PFSK-1 (cell line): ENCODE measurements around the gene DNAL1.

Experiments used
- FOXP2 ChIP-seq: optimal IDR thresholded peaks from 2 replicates; pipeline ENCODE3; 2011; ENCODE audit warnings: borderline replicate concordance, control low read depth, inconsistent platforms; ENCODE audit not compliant: insufficient read depth; ENCODE audit errors: extremely low read length, extremely low read depth
- POLR2AphosphoS5 ChIP-seq: IDR thresholded peaks from 2 replicates; pipeline ENCODE4 v1.6.1; 2012; ENCODE audit warnings: low read depth, mild to moderate bottlenecking, control low read depth, low read length, moderate library complexity
- SIN3A ChIP-seq: IDR thresholded peaks from 2 replicates; pipeline ENCODE4 v1.6.1; 2012; ENCODE audit warnings: mild to moderate bottlenecking, low read length, moderate library complexity, borderline replicate concordance; ENCODE audit not compliant: insufficient read depth
- TAF1 ChIP-seq: IDR thresholded peaks from 2 replicates; pipeline ENCODE4 v1.6.1; 2012; ENCODE audit warnings: low read length, control low read depth, borderline replicate concordance; ENCODE audit not compliant: insufficient read depth
- TF ChIP-seq, protein P1 (sequence below), 2 experiments: IDR thresholded peaks; 2 replicates each; pipeline versions ENCODE4 v1.6.1 to v1.8.0; 2011 to 2012; ENCODE audit warnings: low read depth in 2 of 2, low read length in 2 of 2, control low read depth in 1 of 2, inconsistent platforms in 1 of 2, mild to moderate bottlenecking in 1 of 2, moderate library complexity in 1 of 2; ENCODE audit not compliant: insufficient read depth in 1 of 2

The DNAL1 gene

GRCh38 chr14:73712540-73713180, 67.9 kb downstream of the DNAL1 start:
- no peak for TF ChIP-seq POLR2AphosphoS5
- TF ChIP-seq TAF1, result no peak
- TF ChIP-seq, protein P1, sequence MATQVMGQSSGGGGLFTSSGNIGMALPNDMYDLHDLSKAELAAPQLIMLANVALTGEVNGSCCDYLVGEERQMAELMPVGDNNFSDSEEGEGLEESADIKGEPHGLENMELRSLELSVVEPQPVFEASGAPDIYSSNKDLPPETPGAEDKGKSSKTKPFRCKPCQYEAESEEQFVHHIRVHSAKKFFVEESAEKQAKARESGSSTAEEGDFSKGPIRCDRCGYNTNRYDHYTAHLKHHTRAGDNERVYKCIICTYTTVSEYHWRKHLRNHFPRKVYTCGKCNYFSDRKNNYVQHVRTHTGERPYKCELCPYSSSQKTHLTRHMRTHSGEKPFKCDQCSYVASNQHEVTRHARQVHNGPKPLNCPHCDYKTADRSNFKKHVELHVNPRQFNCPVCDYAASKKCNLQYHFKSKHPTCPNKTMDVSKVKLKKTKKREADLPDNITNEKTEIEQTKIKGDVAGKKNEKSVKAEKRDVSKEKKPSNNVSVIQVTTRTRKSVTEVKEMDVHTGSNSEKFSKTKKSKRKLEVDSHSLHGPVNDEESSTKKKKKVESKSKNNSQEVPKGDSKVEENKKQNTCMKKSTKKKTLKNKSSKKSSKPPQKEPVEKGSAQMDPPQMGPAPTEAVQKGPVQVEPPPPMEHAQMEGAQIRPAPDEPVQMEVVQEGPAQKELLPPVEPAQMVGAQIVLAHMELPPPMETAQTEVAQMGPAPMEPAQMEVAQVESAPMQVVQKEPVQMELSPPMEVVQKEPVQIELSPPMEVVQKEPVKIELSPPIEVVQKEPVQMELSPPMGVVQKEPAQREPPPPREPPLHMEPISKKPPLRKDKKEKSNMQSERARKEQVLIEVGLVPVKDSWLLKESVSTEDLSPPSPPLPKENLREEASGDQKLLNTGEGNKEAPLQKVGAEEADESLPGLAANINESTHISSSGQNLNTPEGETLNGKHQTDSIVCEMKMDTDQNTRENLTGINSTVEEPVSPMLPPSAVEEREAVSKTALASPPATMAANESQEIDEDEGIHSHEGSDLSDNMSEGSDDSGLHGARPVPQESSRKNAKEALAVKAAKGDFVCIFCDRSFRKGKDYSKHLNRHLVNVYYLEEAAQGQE (IDR thresholded peaks at IDR 0.05; ENCODE audit: insufficient read depth in 1 of 2, low read depth in 2 of 2, low read length in 2 of 2), result no peak
- TF ChIP-seq FOXP2, result no peak
- no peak for TF ChIP-seq SIN3A

DNA sequence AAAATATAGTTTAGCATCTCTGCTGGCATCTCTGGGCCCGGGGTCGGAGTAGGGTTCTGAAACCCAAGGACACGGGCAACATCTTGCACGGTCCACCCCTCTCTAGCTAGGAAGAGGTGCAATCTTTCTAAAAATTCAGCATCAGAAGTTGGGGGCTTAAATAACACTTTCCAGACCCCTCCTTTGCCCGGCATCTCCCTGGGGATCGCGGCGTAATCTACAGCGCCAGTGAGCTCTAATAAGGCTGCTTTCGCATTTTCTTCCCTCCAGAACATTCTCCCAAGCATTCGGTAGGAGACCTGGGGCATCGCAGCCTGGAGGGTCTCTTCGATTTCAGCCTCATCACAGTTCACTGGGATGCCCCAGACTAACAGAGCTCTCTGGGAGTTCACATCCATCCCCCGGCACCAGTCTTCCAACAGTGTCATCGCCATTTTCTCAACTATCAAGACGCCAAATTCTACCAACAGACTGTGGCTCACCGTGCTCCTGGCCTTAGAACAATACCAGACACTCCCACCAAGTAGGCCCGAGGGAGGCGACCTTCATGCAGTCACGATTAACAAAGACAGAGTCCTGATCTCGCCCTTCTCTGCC, 68.5 kb downstream of the DNAL1 start:
- no peak for TF ChIP-seq FOXP2
- TF ChIP-seq TAF1, result no peak
- no peak for TF ChIP-seq SIN3A
- TF ChIP-seq, protein P1 (IDR thresholded peaks at IDR 0.05; ENCODE audit: insufficient read depth in 1 of 2, low read depth in 2 of 2, low read length in 2 of 2), result no peak
- TF ChIP-seq POLR2AphosphoS5, result no peak

DNA sequence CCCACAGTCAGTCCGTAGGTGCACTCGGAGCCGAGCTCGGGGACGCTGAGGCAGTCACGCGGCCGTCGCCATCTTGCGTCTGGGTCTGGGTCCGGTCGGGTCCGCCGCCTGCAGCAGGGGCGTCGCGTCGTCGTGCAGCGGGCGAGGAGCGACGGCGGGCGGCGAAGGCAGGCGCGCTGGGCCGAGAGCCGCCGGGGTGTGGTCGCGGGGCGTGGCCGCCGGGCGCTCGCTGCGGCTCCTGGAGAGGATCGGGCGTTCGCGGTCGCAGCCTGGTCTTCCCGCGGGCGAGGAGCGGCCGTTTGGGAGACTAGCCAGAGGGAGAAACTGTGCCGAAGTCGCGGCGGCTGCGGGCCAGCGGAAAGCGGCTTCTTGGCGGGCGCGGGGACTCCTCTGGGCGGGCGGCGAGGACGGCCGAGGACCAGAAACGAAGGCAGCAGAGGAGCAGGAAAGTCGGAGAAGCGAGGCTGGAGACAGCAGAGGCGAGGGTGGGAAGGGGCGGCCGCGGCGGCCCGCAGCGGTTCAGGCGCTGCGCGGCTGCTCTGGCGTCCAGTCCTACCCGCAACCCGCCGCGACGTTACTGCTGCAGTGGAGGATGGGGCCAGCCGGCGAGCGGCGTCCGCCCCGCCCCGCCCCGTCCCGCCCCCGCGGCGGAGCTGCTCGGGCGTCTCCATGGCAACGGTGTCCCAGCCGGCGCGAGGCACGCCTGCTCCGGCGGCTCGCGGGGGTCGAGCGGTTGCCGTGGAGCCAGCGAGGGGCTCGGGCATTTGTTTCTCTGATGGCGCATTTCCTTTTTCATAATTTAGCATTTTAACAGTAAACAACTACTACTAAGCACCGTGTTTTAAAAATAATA, 69.2 kb downstream of the DNAL1 start, which contains the start of gene PNMA1:
TSS of gene PNMA1 (minus strand) at position 582 of the 853 bp plus-strand sequence. CDS start 745 bp downstream, outside the sequence.
- TF ChIP-seq SIN3A, result peak; percentile 14; the same call in 1 of the 2 replicates
- peak; percentile 75 for TF ChIP-seq FOXP2
- no peak for TF ChIP-seq TAF1
- peak; percentile 54; the same call in 1 of the 2 replicates for TF ChIP-seq POLR2AphosphoS5
- TF ChIP-seq, protein P1 (IDR thresholded peaks at IDR 0.05; ENCODE audit: insufficient read depth in 1 of 2, low read depth in 2 of 2, low read length in 2 of 2), result no peak

GRCh38 chr14:73714656-73715081, 69.9 kb downstream of the DNAL1 start:
- TF ChIP-seq POLR2AphosphoS5 (no peak), FOXP2 (no peak), SIN3A (no peak), TAF1 (no peak)
- TF ChIP-seq, protein P1 (IDR thresholded peaks at IDR 0.05; ENCODE audit: insufficient read depth in 1 of 2, low read depth in 2 of 2, low read length in 2 of 2), result no peak
